Activated CD8-positive, alpha-beta memory T cell treated with anti-CD3 and anti-CD28 coated beads, Interleukin-2, amount 10 ng/mL, durations not matched to agents 7 days and 5 days (primary cell): ENCODE measurements around the gene SUSD1. TPM values are rescaled to one million over a fixed set of nuclear protein-coding genes. Genes with fewer than 3 reads are reported as not detected.

Source experiments
- ATAC-seq: fragments of 150-1000 bp; cut with Tn5 transposase; one replicate; pipeline ENCODE4 v1.10.0; 2021; ENCODE audit warnings: moderate library complexity
- CTCF ChIA-PET: fragments of 350-600 bp; sonication (Branson Sonifier 250); formaldehyde crosslinking; loops from one replicate; lab custom pipeline; 2021; ENCODE audit warnings: antibody characterized with exemption; lab: Charles Lee
- DNase-seq: peaks from one replicate; pipeline ENCODE4 v3.0.0-alpha.2; 2020
- H3K27ac Mint-ChIP-seq: one replicate; pipeline ENCODE4 v1.8.0; 2021; ENCODE audit warnings: mild to moderate bottlenecking, mixed read lengths
- H3K27me3 Mint-ChIP-seq: one replicate; pipeline ENCODE4 v1.8.0; 2021; ENCODE audit warnings: mixed read lengths
- H3K36me3 Mint-ChIP-seq: one replicate; pipeline ENCODE4 v1.8.0; 2021; ENCODE audit warnings: mild to moderate bottlenecking, mixed read lengths
- H3K4me1 Mint-ChIP-seq: one replicate; pipeline ENCODE4 v1.8.0; 2021; ENCODE audit warnings: mixed read lengths
- H3K4me3 Mint-ChIP-seq: one replicate; pipeline ENCODE4 v1.8.0; 2021; ENCODE audit warnings: mild to moderate bottlenecking, moderate library complexity, mixed read lengths
- H3K9me3 Mint-ChIP-seq: one replicate; pipeline ENCODE4 v1.8.0; 2022; ENCODE audit warnings: low read depth, mixed read lengths
- total RNA-seq, 2 experiments: library from RNA; stranded (reverse); gene quantifications; one replicate each; pipeline ENCODE4 v1.2.3, GENCODE V29; 2021

Gene SUSD1
- total RNA-seq, 2 experiments from 2014 or later: 18.5 to 21.2 TPM

DNA sequence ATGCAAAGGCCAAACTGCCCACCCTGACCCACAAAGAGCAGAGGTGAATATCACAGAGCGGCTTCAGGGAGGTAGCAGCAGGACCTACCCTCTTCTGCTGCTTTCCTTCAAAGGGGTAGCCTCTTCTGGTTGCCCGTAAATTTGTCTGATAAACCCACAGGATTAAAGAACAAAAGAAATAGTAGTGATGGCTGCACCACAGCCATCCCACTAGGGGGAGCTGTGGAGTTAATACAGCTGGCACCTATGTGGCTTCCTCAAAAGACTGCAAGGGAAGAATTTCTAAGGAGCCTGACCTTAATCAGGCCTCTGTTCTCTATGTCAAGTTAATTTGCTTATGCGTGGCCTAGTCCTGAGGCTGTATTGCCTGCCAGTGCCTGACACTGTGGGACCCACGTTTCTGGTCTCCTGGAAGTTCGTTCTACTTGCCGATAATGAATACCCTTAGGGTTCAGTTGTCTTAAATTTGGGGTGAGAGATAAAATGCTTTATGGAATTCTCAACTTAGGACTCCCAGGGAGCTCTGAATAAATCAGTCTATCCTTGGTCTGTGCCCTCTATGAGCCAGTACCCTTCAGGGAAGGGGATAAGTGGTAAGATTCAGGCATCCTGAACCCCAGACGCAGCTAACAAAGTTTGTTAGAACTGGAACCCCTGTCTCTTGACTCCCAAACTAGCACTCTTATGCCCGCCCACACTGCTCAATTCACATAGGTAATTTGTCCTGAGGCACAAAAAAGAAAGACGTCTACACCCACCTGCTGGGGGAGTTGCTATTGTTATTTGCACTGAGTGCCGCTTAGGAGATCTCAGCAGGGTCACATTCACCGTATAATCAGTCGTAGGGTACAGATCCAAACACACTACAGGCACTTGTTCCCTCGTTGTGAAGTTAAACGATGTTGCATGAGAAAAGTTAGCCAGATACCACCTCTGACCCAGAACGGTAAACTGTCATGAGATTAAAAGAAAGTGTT, 77.1 kb downstream of the SUSD1 start:
- H3K9me3 Mint-ChIP-seq: no peaks in the 10 kb centered on the region
- ATAC-seq (peak; percentile 84), DNase-seq (peak; percentile 77)
- no peak overlapping the region for H3K27ac Mint-ChIP-seq
- H3K27me3 Mint-ChIP-seq: no peaks in the 10 kb centered on the region
- no peak overlapping the region for H3K4me3 Mint-ChIP-seq
- H3K36me3 Mint-ChIP-seq: peaks cover 9% of the 10 kb centered on the region
- H3K4me1 Mint-ChIP-seq: peaks cover 39% of the 10 kb centered on the region
- CTCF ChIA-PET: interaction anchor here (0.6 to 4.7 kb wide), 28 partner anchors 9 to 337 kb away, joined by 3 to 61 read pairs (median 6); partner anchors contain the start of genes HSDL2, PTBP3 and SUSD1

DNA sequence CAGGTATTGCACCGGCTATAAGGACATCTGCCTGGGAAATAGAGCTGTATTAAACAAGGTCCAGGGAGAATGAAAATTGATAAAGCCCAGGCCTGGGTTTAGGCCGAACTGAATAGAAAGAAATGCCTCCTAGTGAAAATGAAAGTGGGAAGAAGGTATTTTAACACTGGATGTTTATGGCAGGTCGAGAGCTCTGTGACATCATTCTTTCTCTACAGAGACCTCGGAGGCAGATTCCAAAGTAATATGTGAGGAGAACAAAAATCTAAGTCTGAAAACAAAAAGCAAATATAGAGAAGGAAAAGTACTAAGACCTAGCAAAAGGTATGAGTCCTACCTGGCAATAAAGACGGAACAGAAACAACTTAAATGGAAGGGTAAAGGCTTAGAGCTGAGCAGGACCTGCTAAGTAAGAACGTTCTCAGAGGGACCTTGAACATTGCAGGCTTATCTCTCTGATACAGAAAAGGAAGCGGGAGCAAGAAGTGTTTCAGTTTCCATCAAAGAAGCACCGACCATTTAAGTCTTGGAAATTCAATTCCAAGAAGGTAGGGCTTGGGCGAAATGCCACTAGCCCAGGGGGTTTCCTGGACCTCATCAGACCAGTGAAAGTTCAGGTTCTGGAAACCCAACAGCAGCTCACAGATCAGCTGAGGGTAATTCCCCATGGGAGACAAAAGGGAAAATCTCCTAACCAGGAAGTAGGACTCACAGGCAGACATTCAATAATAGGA, 80.0 kb downstream of the SUSD1 start:
- peak overlapping the region; percentile 39 for H3K4me3 Mint-ChIP-seq
- H3K9me3 Mint-ChIP-seq: no peaks in the 10 kb centered on the region
- H3K36me3 Mint-ChIP-seq: peaks cover 7% of the 10 kb centered on the region
- H3K4me1 Mint-ChIP-seq: peaks cover 39% of the 10 kb centered on the region
- DNase-seq: no peak
- no peaks in the 10 kb centered on the region for H3K27me3 Mint-ChIP-seq
- H3K27ac Mint-ChIP-seq: peak overlapping the region; percentile 58
- CTCF ChIA-PET: interaction anchor here (1.3 to 2.8 kb wide), 6 partner anchors 8 to 271 kb away, joined by 3 to 12 read pairs (median 6); no protein-coding TSS in a partner anchor
- ATAC-seq: no peak

DNA sequence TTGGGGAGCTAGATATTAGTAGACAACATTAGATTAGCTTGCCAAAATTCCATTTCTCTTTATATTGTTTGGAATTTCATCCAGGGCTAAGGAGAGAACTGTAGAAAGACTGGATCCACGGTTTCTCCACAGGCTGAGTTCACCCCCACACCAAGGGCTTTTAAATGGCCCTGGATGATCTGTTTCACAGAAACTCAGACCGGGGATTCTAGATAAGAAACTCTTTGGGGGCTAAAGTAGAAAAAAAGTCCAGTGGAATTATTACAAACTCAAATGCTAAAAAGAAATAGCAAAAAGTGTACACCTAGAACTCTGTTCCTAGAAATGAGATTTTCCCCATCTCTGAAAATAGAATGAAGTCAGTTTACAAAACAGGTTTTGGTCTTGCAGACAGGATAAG, 80.9 kb downstream of the SUSD1 start:
- H3K27me3 Mint-ChIP-seq: no peaks in the 10 kb centered on the region
- no peak overlapping the region for H3K4me3 Mint-ChIP-seq
- CTCF ChIA-PET: interaction anchor here (0.8 to 2.8 kb wide), 13 partner anchors 8 to 572 kb away, joined by 3 to 23 read pairs (median 4); partner anchors contain the start of gene HSDL2
- ATAC-seq (no peak), DNase-seq (no peak)
- H3K27ac Mint-ChIP-seq: peak overlapping the region; percentile 84
- H3K9me3 Mint-ChIP-seq: no peaks in the 10 kb centered on the region
- peaks cover 8% of the 10 kb centered on the region for H3K36me3 Mint-ChIP-seq
- peaks cover 39% of the 10 kb centered on the region for H3K4me1 Mint-ChIP-seq

DNA sequence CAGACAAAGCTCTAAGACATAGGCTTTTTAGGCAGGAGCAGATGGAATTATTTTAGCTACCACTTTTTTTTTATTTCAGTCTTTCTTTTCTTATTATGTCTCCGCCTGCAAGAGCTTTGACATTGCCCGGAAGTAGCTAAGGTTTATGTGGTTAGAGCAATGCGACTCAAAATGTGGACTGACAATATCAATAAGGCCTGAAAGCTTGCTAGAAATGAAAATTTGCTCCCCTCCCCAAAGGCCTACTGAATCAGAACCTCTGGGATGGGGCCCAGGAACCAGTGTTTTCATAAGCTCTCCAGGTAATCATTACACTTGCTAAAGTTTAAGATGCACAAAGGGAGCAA, 81.3 kb downstream of the SUSD1 start:
- ATAC-seq: peak; percentile 58
- Mint-ChIP-seq H3K4me1 (peaks cover 39% of the 10 kb centered on the region), H3K9me3 (no peaks in the 10 kb centered on the region), H3K27ac (peak overlapping the region; percentile 84), H3K36me3 (peaks cover 8% of the 10 kb centered on the region), H3K27me3 (no peaks in the 10 kb centered on the region), H3K4me3 (peak overlapping the region; percentile 27)
- CTCF ChIA-PET: interaction anchor here (0.8 to 2.8 kb wide), 13 partner anchors 9 to 572 kb away, joined by 3 to 23 read pairs (median 4); partner anchors contain the start of gene HSDL2
- peak; percentile 53 for DNase-seq

DNA sequence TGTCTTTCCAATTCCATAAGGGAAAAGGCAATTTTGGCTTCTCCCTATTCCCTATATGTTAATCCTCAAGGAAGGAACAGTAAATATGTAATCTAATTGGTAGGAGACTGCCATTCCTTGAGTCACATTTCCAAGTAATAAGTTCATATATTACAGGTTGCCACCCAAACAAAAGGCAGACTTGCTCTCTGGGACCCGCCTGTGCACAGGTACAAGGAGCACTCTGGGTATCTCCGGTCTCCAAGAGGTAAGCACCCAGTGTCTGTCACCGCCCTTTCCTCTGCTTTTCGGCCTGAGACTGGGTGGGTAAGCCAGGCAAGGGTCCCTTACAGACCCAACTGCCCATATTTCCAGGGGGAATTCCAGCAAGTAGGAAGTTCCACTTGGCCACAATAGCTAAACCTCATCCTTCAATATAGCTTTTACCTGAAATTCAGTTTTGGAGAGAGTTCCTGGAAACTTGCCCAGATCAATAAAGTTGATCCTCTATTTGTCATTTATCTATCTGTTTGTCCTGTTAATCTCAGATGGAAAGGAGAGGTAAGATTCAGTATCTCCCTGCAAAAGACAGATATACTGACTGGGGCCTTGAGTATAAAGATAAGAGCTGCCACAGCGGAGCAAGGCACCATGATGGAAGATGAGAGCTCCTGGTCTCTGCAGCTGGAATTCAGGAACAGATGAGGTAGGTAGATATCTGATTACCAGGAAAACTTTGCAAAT, 81.8 kb downstream of the SUSD1 start:
- H3K9me3 Mint-ChIP-seq: no peaks in the 10 kb centered on the region
- H3K36me3 Mint-ChIP-seq: peaks cover 7% of the 10 kb centered on the region
- H3K4me3 Mint-ChIP-seq: no peak overlapping the region
- DNase-seq (no peak), ATAC-seq (no peak)
- H3K27me3 Mint-ChIP-seq: no peaks in the 10 kb centered on the region
- CTCF ChIA-PET: interaction anchor here (0.8 to 2.8 kb wide), 13 partner anchors 9 to 573 kb away, joined by 3 to 23 read pairs (median 4); partner anchors contain the start of gene HSDL2
- peaks cover 39% of the 10 kb centered on the region for H3K4me1 Mint-ChIP-seq
- peak overlapping the region; percentile 84 for H3K27ac Mint-ChIP-seq

DNA sequence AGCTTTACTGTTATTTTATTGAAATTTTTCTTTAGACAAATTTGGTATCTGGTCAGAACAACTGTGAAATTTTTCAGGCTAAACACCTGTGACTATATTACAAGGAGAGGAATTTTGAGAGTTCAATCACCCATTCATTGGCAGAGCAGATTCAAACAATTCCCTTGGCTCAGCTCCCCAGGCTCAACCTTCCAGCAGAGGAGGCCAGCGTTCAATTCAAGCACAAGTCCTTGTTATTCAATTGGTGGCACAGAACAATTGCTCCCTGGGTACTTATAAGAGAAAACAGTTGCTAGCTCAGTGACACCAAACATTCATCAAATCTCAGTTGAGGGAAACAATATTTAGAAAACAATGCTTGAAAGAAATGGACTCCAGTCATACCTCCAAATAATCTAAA, 83.3 kb downstream of the SUSD1 start:
- ATAC-seq: no peak
- Mint-ChIP-seq H3K9me3 (no peaks in the 10 kb centered on the region), H3K36me3 (peaks cover 8% of the 10 kb centered on the region), H3K4me3 (no peak overlapping the region), H3K27me3 (no peaks in the 10 kb centered on the region), H3K4me1 (peaks cover 35% of the 10 kb centered on the region), H3K27ac (no peak overlapping the region)
- CTCF ChIA-PET: interaction anchor here (0.7 to 1.3 kb wide), 3 partner anchors 268 to 275 kb away, joined by 3 to 4 read pairs (median 3); no protein-coding TSS in a partner anchor
- DNase-seq: no peak

DNA sequence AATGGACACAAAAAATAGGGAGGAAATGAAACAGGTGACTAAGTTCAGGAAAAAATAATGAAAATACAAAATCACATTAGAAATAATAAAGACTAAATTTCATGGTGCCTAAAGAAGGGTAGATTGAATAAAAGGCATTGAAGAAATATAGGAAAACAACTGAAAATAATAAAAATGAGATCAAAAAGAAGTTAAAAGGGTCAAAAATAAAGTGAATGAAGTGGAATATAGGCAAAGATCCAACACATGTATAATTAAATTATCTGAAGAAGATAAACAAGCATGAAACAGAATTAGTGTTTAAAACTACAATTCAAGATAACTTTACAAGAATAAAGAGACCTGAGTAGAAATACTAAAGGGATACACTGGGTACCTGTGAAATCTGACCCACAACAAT, 87.6 kb downstream of the SUSD1 start:
- Mint-ChIP-seq H3K4me1 (peaks cover 6% of the 10 kb centered on the region), H3K9me3 (no peaks in the 10 kb centered on the region), H3K27ac (no peak overlapping the region), H3K4me3 (no peak overlapping the region), H3K36me3 (peaks cover 7% of the 10 kb centered on the region), H3K27me3 (no peaks in the 10 kb centered on the region)
- no peak for ATAC-seq
- CTCF ChIA-PET: interaction anchor here (0.9 to 4.6 kb wide), 10 partner anchors 8 to 292 kb away, joined by 3 to 44 read pairs (median 4); partner anchors contain the start of genes HSDL2 and PTBP3
- DNase-seq: no peak

DNA sequence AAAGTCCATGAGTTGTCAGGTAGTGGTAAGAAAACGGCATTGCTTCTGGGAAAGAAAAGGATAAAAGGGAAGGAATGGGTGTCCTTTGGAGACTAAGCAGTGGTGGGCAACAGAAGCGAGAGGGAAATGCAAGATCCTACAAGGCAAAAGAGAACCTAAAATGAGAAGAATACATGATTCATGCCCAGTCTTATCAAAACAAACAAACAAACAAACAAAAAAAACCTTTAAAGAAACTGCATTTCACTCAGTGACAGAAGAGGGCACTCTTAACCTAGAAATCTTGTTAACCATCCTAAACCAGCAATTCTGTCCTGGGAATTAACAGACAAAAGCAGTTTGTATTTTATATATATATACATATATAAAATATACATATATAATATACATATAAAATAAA, 88.5 kb downstream of the SUSD1 start:
- peaks cover 6% of the 10 kb centered on the region for H3K4me1 Mint-ChIP-seq
- no peaks in the 10 kb centered on the region for H3K9me3 Mint-ChIP-seq
- CTCF ChIA-PET: interaction anchor here (0.7 to 4.6 kb wide), 7 partner anchors 9 to 618 kb away, joined by 3 to 44 read pairs (median 4); partner anchors contain the start of genes HSDL2 and PTBP3
- no peak for ATAC-seq
- no peaks in the 10 kb centered on the region for H3K27me3 Mint-ChIP-seq
- H3K36me3 Mint-ChIP-seq: peaks cover 9% of the 10 kb centered on the region
- DNase-seq: no peak
- H3K27ac Mint-ChIP-seq: no peak overlapping the region
- no peak overlapping the region for H3K4me3 Mint-ChIP-seq

DNA sequence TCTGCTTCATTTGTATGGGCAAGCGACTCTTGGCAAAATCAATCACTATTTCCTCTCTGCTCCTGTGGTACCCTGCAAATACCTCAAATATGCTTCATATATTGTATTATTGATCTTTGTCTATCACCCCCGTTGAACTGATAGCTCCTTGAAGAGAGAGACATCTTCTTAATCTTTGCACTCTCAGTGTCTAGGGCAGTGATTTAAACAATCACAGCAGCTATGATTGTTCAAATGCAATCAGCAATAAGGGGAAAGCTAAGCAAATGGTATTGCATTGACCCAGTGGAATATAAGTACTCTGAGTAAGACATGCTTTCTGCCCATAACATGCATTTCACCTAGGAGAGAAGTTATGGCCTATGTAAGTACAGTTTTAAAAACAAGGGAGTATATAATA, 90.2 kb downstream of the SUSD1 start:
- no peaks in the 10 kb centered on the region for H3K9me3 Mint-ChIP-seq
- CTCF ChIA-PET: interaction anchor here (1.2 to 4.6 kb wide), 4 partner anchors 9 to 276 kb away, joined by 3 to 44 read pairs (median 6); no protein-coding TSS in a partner anchor
- ATAC-seq: no peak
- H3K4me3 Mint-ChIP-seq: no peak overlapping the region
- H3K27ac Mint-ChIP-seq: no peak overlapping the region
- H3K4me1 Mint-ChIP-seq: peaks cover 6% of the 10 kb centered on the region
- H3K36me3 Mint-ChIP-seq: peaks cover 11% of the 10 kb centered on the region
- no peak for DNase-seq
- H3K27me3 Mint-ChIP-seq: no peaks in the 10 kb centered on the region

DNA sequence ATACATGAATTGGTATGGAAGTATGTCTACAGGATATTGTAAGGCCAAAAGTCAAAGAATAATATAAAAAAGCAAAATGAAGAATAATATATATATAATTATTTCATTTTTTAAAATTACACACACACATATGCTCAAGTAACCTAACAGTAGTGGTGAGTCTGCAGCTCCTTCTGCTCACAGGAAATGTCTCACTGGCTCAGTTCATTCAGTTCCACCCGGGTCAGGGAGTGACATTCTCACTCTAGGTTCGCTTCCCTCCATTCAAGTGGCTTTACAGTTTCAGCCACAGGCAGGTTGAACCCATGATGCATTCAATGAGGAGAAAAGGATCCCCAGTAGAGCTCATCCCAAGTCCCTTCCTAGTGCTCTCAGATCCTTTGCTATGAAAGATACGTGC, 90.8 kb downstream of the SUSD1 start:
- DNase-seq (no peak), ATAC-seq (no peak)
- no peak overlapping the region for H3K27ac Mint-ChIP-seq
- no peaks in the 10 kb centered on the region for H3K27me3 Mint-ChIP-seq
- no peak overlapping the region for H3K4me3 Mint-ChIP-seq
- H3K9me3 Mint-ChIP-seq: no peaks in the 10 kb centered on the region
- peaks cover 6% of the 10 kb centered on the region for H3K4me1 Mint-ChIP-seq
- peaks cover 11% of the 10 kb centered on the region for H3K36me3 Mint-ChIP-seq
- CTCF ChIA-PET: interaction anchor here (0.7 to 1.6 kb wide), 4 partner anchors 10 to 278 kb away, joined by 3 to 7 read pairs (median 4); no protein-coding TSS in a partner anchor

DNA sequence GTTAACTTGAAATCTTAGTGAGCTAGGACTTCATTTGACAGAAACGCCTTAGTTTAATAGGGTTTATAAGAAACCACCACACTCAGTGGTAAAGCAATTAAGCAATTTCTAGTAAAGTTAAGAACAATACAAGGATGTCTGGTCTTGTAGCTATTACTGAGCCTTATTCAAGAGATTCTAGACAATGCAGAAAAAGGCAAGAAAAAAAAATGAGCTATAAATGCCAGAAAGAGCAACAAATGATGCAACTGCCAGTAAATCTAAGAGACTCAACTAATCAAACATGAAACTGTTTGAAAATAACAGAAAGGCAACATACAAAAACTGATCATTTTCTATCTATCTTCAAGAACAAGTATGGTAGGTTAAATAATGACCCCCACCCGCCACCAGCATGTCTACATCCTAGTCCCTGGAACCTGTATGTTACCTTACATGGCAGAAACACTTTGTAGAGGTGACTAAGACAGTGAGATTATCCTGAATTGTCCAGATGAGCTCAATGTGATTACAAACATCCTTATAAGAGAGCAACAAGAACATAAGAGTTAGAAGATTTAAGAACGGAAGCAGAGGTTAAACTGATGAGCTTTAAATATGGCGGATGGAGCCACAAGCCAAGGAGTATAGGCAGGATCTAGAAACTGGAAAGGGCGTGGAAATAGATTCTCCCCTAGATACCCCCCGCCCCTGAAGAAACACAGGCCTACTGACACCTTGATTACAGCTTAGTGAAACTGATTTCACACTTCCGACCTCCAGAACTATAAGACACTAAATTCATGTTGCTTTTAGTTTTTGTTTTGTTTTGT, 93.0 kb downstream of the SUSD1 start:
- CTCF ChIA-PET: interaction anchor here (1.1 to 1.5 kb wide), 3 partner anchors 16 to 297 kb away, joined by 3 to 6 read pairs (median 5); no protein-coding TSS in a partner anchor
- ATAC-seq: no peak
- DNase-seq: no peak
- H3K4me3 Mint-ChIP-seq: no peak overlapping the region
- no peaks in the 10 kb centered on the region for H3K9me3 Mint-ChIP-seq
- peaks cover 5% of the 10 kb centered on the region for H3K4me1 Mint-ChIP-seq
- H3K27ac Mint-ChIP-seq: no peak overlapping the region
- peaks cover 9% of the 10 kb centered on the region for H3K36me3 Mint-ChIP-seq
- H3K27me3 Mint-ChIP-seq: no peaks in the 10 kb centered on the region
